ENCODE measurements around the gene ANKRD11.

The ANKRD11 gene

DNA sequence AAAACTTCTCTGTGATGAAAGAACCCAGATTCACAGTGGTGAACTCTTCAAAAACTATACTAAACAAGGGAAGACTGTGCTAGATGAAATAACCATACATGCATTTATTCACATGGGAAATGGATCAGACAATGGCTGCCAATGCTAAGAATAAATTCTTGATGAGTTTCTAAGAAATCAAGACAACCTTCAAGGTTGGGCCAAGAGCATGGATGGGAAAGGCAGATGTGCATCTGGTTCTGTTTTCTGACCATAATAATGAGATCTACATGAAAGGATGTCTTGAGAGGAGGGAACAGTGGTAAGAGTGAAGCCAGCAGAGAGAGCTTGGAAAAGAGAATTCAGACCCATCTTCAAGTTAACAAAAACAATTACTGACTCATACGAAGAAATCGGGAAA lies 31.4 kb downstream of the ANKRD11 start:
- Histone ChIP-seq H3K14ac (ENCODE audit: low read length in 2 of 2) (peak overlapping the region in 1 of 2 experiments; percentile 68), H2AK5ac (ENCODE audit: low read length, severe bottlenecking) (peak overlapping the region; percentile 96), H2BK5ac (ENCODE audit: low read depth, low read length, poor library complexity, severe bottlenecking) (peak overlapping the region; percentile 90), H4K8ac (ENCODE audit: low read length) (peak overlapping the region; percentile 91), H3K36me3 (ENCODE audit: control insufficient read depth in 1 of 2, insufficient read depth in 2 of 2, low read depth in 1 of 2, low read length in 2 of 2) (peaks cover 0 to 2% of the 10 kb centered on the region in 2 experiments), H2BK120ac (ENCODE audit: low read depth, low read length) (no peak overlapping the region), H3K18ac (ENCODE audit: low read depth in 1 of 2, low read length in 2 of 2) (peak overlapping the region; percentile 76 to 79), H4K91ac (ENCODE audit: low read length) (peak overlapping the region; percentile 88), H3K23ac (ENCODE audit: low read length in 2 of 2) (no peak overlapping the region), H2BK12ac (ENCODE audit: low read length in 2 of 2) (peak overlapping the region in 1 of 2 experiments; percentile 82), H3K27me3 (ENCODE audit: control insufficient read depth in 1 of 2, insufficient read depth in 1 of 2, low read length in 2 of 2) (no peaks in the 10 kb centered on the region), H3K4me3 (ENCODE audit: insufficient read depth in 1 of 2, low read depth in 1 of 2, low read length in 2 of 2) (no peak overlapping the region), H3K9ac (ENCODE audit: low read length) (peak overlapping the region; percentile 80), H3K4me2 (ENCODE audit: low read length, poor library complexity, severe bottlenecking) (no peak overlapping the region), H3K27ac (ENCODE audit: low read length, poor library complexity, severe bottlenecking) (peak overlapping the region; percentile 33), H3K4me1 (ENCODE audit: control insufficient read depth, insufficient read depth, low read depth, low read length) (peaks cover 16% of the 10 kb centered on the region), H3K9me3 (ENCODE audit: control insufficient read depth, low read length) (no peaks in the 10 kb centered on the region), H3K79me1 (replicated peaks; ENCODE audit: low read length, poor library complexity, severe bottlenecking) (peaks cover 2% of the 10 kb centered on the region), H3K4ac (ENCODE audit: low read depth in 1 of 2, low read length in 2 of 2) (peak overlapping the region in 1 of 2 experiments; percentile 20), H2AFZ (ENCODE audit: low read depth, low read length) (no peak overlapping the region), H2BK15ac (ENCODE audit: low read depth, poor library complexity, severe bottlenecking) (no peak overlapping the region)
- DNase-seq: no peak
- WGBS: 81% methylated on average over 2 of the region's 2 CpGs

DNA sequence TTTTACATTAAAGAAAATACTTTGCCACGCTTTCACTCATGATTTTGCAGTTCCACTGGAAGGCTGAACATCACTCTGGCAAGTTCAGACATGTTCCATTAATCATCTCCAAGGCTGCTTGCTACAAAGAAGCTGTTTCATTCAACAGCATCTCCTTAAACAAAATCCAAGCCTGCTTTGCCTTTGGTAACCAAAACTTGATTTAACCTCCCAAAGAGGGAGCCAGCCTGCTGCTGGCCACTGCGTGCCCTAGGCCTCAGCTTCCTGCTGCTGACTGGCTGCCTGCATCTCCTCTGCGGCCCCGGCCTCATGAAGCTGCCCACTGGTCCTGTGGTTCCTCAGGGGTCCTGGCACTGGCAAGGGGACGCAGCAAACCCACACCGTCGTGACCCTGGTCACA lies 31.8 kb downstream of the ANKRD11 start:
- Histone ChIP-seq H2AFZ (ENCODE audit: low read depth, low read length) (no peak overlapping the region), H3K36me3 (ENCODE audit: control insufficient read depth in 1 of 2, insufficient read depth in 2 of 2, low read depth in 1 of 2, low read length in 2 of 2) (peaks cover 0 to 3% of the 10 kb centered on the region in 2 experiments), H4K91ac (ENCODE audit: low read length) (peak overlapping the region; percentile 88), H3K9ac (ENCODE audit: low read length) (peak overlapping the region; percentile 80), H3K27ac (ENCODE audit: low read length, poor library complexity, severe bottlenecking) (peak overlapping the region; percentile 33), H3K79me1 (replicated peaks; ENCODE audit: low read length, poor library complexity, severe bottlenecking) (peaks cover 2% of the 10 kb centered on the region), H3K27me3 (ENCODE audit: control insufficient read depth in 1 of 2, insufficient read depth in 1 of 2, low read length in 2 of 2) (no peaks in the 10 kb centered on the region), H3K9me3 (ENCODE audit: control insufficient read depth, low read length) (no peaks in the 10 kb centered on the region), H3K4me2 (ENCODE audit: low read length, poor library complexity, severe bottlenecking) (no peak overlapping the region), H3K4me1 (ENCODE audit: control insufficient read depth, insufficient read depth, low read depth, low read length) (peaks cover 19% of the 10 kb centered on the region), H3K14ac (ENCODE audit: low read length in 2 of 2) (peak overlapping the region in 1 of 2 experiments; percentile 68), H2BK12ac (ENCODE audit: low read length in 2 of 2) (peak overlapping the region in 1 of 2 experiments; percentile 82), H2AK5ac (ENCODE audit: low read length, severe bottlenecking) (peak overlapping the region; percentile 96), H3K4ac (ENCODE audit: low read depth in 1 of 2, low read length in 2 of 2) (peak overlapping the region; percentile 0 to 20), H3K4me3 (ENCODE audit: insufficient read depth in 1 of 2, low read depth in 1 of 2, low read length in 2 of 2) (no peak overlapping the region), H2BK120ac (ENCODE audit: low read depth, low read length) (no peak overlapping the region), H2BK5ac (ENCODE audit: low read depth, low read length, poor library complexity, severe bottlenecking) (peak overlapping the region; percentile 90), H3K18ac (ENCODE audit: low read depth in 1 of 2, low read length in 2 of 2) (peak overlapping the region; percentile 76 to 79), H4K8ac (ENCODE audit: low read length) (peak overlapping the region; percentile 91), H3K23ac (ENCODE audit: low read length in 2 of 2) (no peak overlapping the region), H2BK15ac (ENCODE audit: low read depth, poor library complexity, severe bottlenecking) (no peak overlapping the region)
- 94% methylated on average over 6 of the region's 7 CpGs for whole genome bisulfite sequencing
- no peak for DNase-seq

DNA sequence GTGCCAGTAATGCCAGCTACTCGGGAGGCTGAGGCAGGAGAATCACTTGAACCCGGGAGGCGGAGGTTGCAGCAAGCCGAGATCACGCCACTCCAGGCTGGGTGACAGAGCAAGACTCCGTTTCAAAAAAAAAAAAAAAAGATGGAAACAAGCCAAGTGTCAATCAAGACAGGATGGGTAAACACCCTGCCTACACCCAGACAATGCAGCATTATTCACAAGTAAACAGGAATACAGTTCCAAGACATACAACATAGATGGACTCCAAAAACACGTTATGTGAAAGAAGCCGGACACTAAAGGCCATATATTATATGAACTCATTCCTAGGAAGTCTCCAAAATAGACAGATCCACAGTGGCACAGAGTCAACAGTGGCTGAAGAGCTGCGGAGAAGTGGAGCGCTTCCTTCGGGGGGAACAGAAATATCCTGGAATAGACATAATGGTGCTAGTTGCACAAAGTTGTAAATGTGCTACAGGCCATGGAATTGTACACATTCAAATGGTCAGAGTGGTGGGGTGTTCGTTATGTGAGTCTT lies 33.9 kb downstream of the ANKRD11 start:
- no peak overlapping the region for H2BK12ac ChIP-seq (ENCODE audit: low read length in 2 of 2)
- no peak overlapping the region for H3K27ac ChIP-seq (ENCODE audit: low read length, poor library complexity, severe bottlenecking)
- peaks cover 2% of the 10 kb centered on the region for H3K79me1 ChIP-seq (replicated peaks; ENCODE audit: low read length, poor library complexity, severe bottlenecking)
- no peak overlapping the region for H3K9ac ChIP-seq (ENCODE audit: low read length)
- no peak for DNase-seq
- no peak overlapping the region for H2AFZ ChIP-seq (ENCODE audit: low read depth, low read length)
- H2AK5ac ChIP-seq (ENCODE audit: low read length, severe bottlenecking): no peak overlapping the region
- H2BK15ac ChIP-seq (ENCODE audit: low read depth, poor library complexity, severe bottlenecking): no peak overlapping the region
- H3K4me1 ChIP-seq (ENCODE audit: control insufficient read depth, insufficient read depth, low read depth, low read length): peaks cover 19% of the 10 kb centered on the region
- 97% methylated on average over 12 of the region's 12 CpGs for WGBS
- no peak overlapping the region for H2BK5ac ChIP-seq (ENCODE audit: low read depth, low read length, poor library complexity, severe bottlenecking)
- no peak overlapping the region for H3K4me3 ChIP-seq (ENCODE audit: insufficient read depth in 1 of 2, low read depth in 1 of 2, low read length in 2 of 2)
- peaks cover 0 to 3% of the 10 kb centered on the region in 2 experiments for H3K36me3 ChIP-seq (ENCODE audit: control insufficient read depth in 1 of 2, insufficient read depth in 2 of 2, low read depth in 1 of 2, low read length in 2 of 2)
- H4K8ac ChIP-seq (ENCODE audit: low read length): no peak overlapping the region
- no peak overlapping the region for H3K23ac ChIP-seq (ENCODE audit: low read length in 2 of 2)
- no peak overlapping the region for H4K91ac ChIP-seq (ENCODE audit: low read length)
- H3K18ac ChIP-seq (ENCODE audit: low read depth in 1 of 2, low read length in 2 of 2): no peak overlapping the region
- H3K4me2 ChIP-seq (ENCODE audit: low read length, poor library complexity, severe bottlenecking): no peak overlapping the region
- H3K4ac ChIP-seq (ENCODE audit: low read depth in 1 of 2, low read length in 2 of 2): no peak overlapping the region
- H3K27me3 ChIP-seq (ENCODE audit: control insufficient read depth in 1 of 2, insufficient read depth in 1 of 2, low read length in 2 of 2): no peaks in the 10 kb centered on the region
- H3K14ac ChIP-seq (ENCODE audit: low read length in 2 of 2): no peak overlapping the region
- no peaks in the 10 kb centered on the region for H3K9me3 ChIP-seq (ENCODE audit: control insufficient read depth, low read length)
- no peak overlapping the region for H2BK120ac ChIP-seq (ENCODE audit: low read depth, low read length)

DNA sequence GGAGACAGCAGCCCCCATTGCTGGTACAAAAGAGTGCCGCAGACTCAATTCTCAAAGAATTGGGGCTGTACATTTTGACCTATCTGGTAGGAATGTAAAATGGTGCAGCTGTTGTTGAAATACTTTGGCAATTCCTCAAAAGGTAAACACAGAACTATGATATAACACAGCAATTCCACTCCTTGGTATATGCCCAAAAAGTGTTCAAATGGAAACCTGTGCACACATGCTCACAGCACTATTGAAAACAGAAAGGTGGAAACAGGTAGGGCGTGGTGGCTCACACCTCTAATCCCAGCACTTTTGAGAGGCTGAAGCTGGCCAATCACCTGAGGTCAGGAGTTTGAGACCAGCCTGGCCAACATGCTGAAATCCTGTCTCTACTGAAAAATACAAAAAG lies 34.7 kb downstream of the ANKRD11 start:
- H3K27ac ChIP-seq (ENCODE audit: low read length, poor library complexity, severe bottlenecking): no peak overlapping the region
- no peak overlapping the region for H4K91ac ChIP-seq (ENCODE audit: low read length)
- no peak overlapping the region for H3K23ac ChIP-seq (ENCODE audit: low read length in 2 of 2)
- H3K4me1 ChIP-seq (ENCODE audit: control insufficient read depth, insufficient read depth, low read depth, low read length): peaks cover 15% of the 10 kb centered on the region
- H2BK12ac ChIP-seq (ENCODE audit: low read length in 2 of 2): no peak overlapping the region
- H3K36me3 ChIP-seq (ENCODE audit: control insufficient read depth in 1 of 2, insufficient read depth in 2 of 2, low read depth in 1 of 2, low read length in 2 of 2): peaks cover 0 to 3% of the 10 kb centered on the region in 2 experiments
- no peak overlapping the region for H3K9ac ChIP-seq (ENCODE audit: low read length)
- no peak overlapping the region for H2AFZ ChIP-seq (ENCODE audit: low read depth, low read length)
- no peak overlapping the region for H2BK120ac ChIP-seq (ENCODE audit: low read depth, low read length)
- no peak overlapping the region for H3K4ac ChIP-seq (ENCODE audit: low read depth in 1 of 2, low read length in 2 of 2)
- H2AK5ac ChIP-seq (ENCODE audit: low read length, severe bottlenecking): no peak overlapping the region
- H4K8ac ChIP-seq (ENCODE audit: low read length): no peak overlapping the region
- no peak for DNase-seq
- H2BK5ac ChIP-seq (ENCODE audit: low read depth, low read length, poor library complexity, severe bottlenecking): no peak overlapping the region
- no peak overlapping the region for H3K14ac ChIP-seq (ENCODE audit: low read length in 2 of 2)
- H3K79me1 ChIP-seq (replicated peaks; ENCODE audit: low read length, poor library complexity, severe bottlenecking): peaks cover 2% of the 10 kb centered on the region
- 100% methylated on average over 1 of the region's 2 CpGs for WGBS
- H3K27me3 ChIP-seq (ENCODE audit: control insufficient read depth in 1 of 2, insufficient read depth in 1 of 2, low read length in 2 of 2): no peaks in the 10 kb centered on the region
- H2BK15ac ChIP-seq (ENCODE audit: low read depth, poor library complexity, severe bottlenecking): no peak overlapping the region
- H3K4me3 ChIP-seq (ENCODE audit: insufficient read depth in 1 of 2, low read depth in 1 of 2, low read length in 2 of 2): no peak overlapping the region
- H3K4me2 ChIP-seq (ENCODE audit: low read length, poor library complexity, severe bottlenecking): no peak overlapping the region
- H3K18ac ChIP-seq (ENCODE audit: low read depth in 1 of 2, low read length in 2 of 2): no peak overlapping the region
- no peaks in the 10 kb centered on the region for H3K9me3 ChIP-seq (ENCODE audit: control insufficient read depth, low read length)

Data from mesenchymal stem cell (in vitro differentiated cells and primary cell).